ENCODE measurements around the gene REXO1.

The REXO1 gene

DNA sequence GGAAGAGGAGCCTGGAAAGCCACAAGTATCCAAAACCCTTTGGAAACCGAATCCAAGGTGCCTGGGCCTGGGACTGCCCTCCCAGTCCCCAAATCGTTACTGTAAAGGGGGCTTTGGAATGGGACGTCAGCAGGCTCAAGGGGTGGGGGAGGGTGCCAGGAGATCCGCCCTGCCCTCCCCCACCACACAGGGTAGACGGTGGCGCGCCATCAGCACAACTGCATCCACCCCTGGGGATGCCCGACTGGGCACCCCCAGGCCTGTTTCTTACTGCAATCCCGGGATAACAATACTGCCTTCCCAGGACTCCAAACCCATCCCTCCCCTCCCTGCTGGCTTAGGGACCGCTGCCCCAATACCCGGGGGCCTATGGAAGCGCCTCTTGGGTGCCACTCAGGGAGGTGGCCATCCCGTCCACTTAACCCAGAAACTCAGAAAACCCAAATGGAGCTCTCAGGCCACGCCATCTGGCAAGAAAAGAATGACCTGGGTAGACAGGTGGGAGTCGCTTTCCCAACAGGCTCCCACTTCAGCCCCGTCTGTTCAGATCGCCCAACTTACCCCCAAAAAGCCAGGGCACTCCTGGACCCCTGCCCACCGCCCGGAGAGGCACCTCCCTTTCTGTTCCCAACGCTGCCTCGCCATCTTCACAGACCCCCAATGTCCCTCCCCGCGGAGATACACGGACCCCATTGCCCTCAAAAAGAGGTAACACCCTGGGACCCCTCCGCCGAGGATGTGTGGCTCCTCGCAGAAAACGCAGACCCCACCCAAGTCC is 12.7 kb upstream of the REXO1 start:
- FAIRE-seq, result no peak
- TF ChIP-seq TAF1 (IDR thresholded peaks at IDR 0.05; ENCODE audit: low read depth, low read length) (no peak), SPI1 (IDR thresholded peaks at IDR 0.05; ENCODE audit: low read depth, low read length) (no peak), POLR2A (IDR thresholded peaks at IDR 0.05; ENCODE audit: low read depth, low read length) (no peak), POU2F2 (IDR thresholded peaks at IDR 0.05; ENCODE audit: low read depth, low read length) (no peak), POLR2AphosphoS5 (IDR thresholded peaks at IDR 0.05; ENCODE audit: low read depth, low read length) (no peak), PAX5 (IDR thresholded peaks at IDR 0.05; ENCODE audit: insufficient read depth, low read length, severe bottlenecking) (no peak)
- no peak for DNase-seq (ENCODE audit: insufficient read length, low spot score)

DNA sequence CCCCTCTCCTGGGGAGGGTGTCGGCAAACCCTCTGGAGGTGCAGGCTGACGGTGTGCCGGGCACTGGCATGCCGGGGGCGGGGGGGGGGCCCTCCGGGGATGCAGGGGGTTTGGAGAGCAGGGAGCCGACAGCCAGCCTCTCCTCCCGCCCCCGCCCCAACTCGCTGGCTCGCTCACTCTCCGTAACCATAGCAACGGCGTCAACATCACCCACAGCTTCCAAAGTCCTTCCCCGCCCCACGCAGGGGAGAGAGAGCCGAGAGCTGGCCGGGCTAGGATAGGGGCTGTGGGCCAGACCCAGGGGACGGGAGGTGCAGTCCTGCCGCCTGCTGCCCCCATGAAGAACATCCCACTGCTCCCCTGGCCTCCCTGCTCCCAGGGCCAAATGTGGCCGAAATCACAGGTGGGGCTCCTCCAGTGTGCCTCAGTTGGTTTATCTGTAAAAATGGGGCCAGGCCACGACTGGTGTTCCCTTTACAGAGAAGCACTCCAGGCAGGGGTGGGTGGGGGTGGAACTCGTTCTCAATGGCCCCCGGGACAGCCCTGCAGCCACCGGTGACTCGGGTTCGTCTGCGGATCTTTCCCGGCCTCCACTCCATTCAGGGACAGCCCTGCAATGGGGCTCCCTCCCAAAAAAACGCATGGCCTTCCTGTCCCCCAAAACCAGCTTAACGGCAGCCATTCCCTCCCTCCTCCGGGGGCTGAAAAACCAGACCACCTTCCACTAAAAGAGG is 11.9 kb upstream of the REXO1 start:
- DNase-seq (ENCODE audit: insufficient read length, low spot score), result no peak
- no peak for TF ChIP-seq POLR2AphosphoS5 (IDR thresholded peaks at IDR 0.05; ENCODE audit: low read depth, low read length)
- no peak for TF ChIP-seq PAX5 (IDR thresholded peaks at IDR 0.05; ENCODE audit: insufficient read depth, low read length, severe bottlenecking)
- TF ChIP-seq POU2F2 (IDR thresholded peaks at IDR 0.05; ENCODE audit: low read depth, low read length), result no peak
- TF ChIP-seq SPI1 (IDR thresholded peaks at IDR 0.05; ENCODE audit: low read depth, low read length), result no peak
- TF ChIP-seq POLR2A (IDR thresholded peaks at IDR 0.05; ENCODE audit: low read depth, low read length), result no peak
- no peak for TF ChIP-seq TAF1 (IDR thresholded peaks at IDR 0.05; ENCODE audit: low read depth, low read length)
- FAIRE-seq, result no peak

DNA sequence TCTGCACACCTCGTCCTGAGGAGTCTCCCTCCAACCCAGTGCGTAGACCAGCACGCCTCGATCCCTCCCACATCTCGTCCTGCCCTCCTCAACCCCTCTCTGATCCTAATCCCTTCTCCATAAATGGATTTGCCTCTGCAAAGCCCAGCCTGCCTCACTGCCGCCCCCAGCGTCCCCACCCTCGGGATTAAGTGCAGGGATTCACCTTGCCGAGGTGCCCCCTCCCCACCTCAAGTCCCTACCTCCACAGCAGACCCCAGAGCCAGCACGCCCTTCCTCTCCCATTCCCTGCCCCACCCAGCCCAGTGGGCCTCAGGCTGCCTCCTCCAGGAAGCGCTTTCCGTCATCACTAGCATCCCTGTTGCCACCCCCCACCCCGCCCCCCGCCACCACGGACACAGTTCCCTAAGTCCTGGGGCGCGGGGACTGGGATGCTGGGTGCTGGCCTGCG is 11.1 kb upstream of the REXO1 start:
- no peak for TF ChIP-seq POU2F2 (IDR thresholded peaks at IDR 0.05; ENCODE audit: low read depth, low read length)
- TF ChIP-seq TAF1 (IDR thresholded peaks at IDR 0.05; ENCODE audit: low read depth, low read length), result no peak
- TF ChIP-seq POLR2AphosphoS5 (IDR thresholded peaks at IDR 0.05; ENCODE audit: low read depth, low read length), result no peak
- TF ChIP-seq POLR2A (IDR thresholded peaks at IDR 0.05; ENCODE audit: low read depth, low read length), result no peak
- TF ChIP-seq SPI1 (IDR thresholded peaks at IDR 0.05; ENCODE audit: low read depth, low read length), result no peak
- TF ChIP-seq PAX5 (IDR thresholded peaks at IDR 0.05; ENCODE audit: insufficient read depth, low read length, severe bottlenecking), result no peak
- no peak for FAIRE-seq
- no peak for DNase-seq (ENCODE audit: insufficient read length, low spot score)

DNA sequence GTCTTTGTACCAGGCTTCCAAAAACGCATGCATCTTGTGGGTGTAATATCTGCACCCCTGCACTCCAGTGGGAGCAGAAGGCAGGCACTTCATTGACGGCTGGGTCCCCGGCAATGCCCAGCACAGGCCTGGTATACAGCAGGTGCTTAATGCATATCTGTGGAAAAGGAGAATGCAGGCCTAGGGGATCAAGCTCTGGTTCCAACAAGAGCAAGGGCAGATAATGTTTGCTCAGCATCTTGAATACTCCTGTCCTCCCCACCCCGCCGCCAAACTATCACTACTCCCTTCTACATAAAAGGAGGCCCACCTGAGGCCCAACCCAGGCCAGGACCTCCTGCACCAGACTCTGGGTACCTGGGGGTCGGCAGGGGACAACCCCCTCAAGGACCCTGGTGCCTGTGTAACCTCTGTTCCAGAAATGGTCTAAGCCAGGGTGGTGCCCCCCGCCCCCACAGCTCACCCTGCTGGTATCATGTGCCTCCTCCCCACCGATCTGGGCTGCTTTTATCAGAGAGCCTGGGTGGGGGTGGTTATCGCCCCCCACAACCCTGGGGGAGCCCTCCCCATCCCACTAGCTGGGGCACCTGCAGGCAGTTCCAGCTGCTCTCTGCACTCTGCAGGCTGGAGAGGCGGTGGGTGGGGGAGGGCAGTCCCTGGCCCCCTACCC is 10.3 kb upstream of the REXO1 start:
- no peak for FAIRE-seq
- TF ChIP-seq SPI1 (IDR thresholded peaks at IDR 0.05; ENCODE audit: low read depth, low read length) (no peak), PAX5 (IDR thresholded peaks at IDR 0.05; ENCODE audit: insufficient read depth, low read length, severe bottlenecking) (no peak), TAF1 (IDR thresholded peaks at IDR 0.05; ENCODE audit: low read depth, low read length) (no peak), POU2F2 (IDR thresholded peaks at IDR 0.05; ENCODE audit: low read depth, low read length) (no peak), POLR2A (IDR thresholded peaks at IDR 0.05; ENCODE audit: low read depth, low read length) (no peak), POLR2AphosphoS5 (IDR thresholded peaks at IDR 0.05; ENCODE audit: low read depth, low read length) (no peak)
- no peak for DNase-seq (ENCODE audit: insufficient read length, low spot score)

DNA sequence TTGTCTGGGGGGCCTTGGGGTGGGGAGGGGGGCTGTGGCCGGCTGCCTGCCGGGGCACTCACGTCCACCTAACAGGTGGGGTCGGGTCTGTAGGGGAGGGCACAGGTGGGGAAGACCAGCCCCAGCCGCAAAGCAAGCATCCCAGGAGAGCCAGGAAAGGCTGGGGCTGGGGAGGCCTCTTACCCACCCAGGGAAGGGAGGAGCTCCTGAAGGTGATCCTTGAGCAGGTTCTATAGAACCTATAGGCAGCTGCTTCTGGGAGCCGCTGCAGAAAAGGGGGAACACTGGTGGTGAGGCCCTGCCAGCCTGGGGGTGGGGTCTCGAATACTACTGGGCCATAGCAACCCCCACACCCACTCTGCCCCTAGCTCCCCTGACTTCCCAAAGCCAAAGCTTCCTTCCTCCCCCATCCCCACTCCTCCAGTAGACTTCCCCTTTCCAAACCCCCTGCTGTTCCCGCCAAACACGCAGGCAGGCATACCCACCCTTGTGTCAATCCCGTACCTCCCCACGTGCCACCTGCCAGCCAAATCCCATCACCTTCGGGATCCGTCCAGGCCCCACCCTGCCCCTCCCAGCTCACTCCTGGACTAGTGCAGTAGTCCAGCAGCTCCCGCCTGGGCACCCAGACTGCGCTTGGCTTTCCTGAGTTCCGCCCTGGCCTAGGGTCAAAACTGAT is 9.5 kb upstream of the REXO1 start:
- DNase-seq (ENCODE audit: insufficient read length, low spot score), result no peak
- TF ChIP-seq POLR2A (IDR thresholded peaks at IDR 0.05; ENCODE audit: low read depth, low read length) (no peak), PAX5 (IDR thresholded peaks at IDR 0.05; ENCODE audit: insufficient read depth, low read length, severe bottlenecking) (no peak), POLR2AphosphoS5 (IDR thresholded peaks at IDR 0.05; ENCODE audit: low read depth, low read length) (no peak), TAF1 (IDR thresholded peaks at IDR 0.05; ENCODE audit: low read depth, low read length) (no peak), POU2F2 (IDR thresholded peaks at IDR 0.05; ENCODE audit: low read depth, low read length) (no peak), SPI1 (IDR thresholded peaks at IDR 0.05; ENCODE audit: low read depth, low read length) (no peak)
- no peak for FAIRE-seq

DNA sequence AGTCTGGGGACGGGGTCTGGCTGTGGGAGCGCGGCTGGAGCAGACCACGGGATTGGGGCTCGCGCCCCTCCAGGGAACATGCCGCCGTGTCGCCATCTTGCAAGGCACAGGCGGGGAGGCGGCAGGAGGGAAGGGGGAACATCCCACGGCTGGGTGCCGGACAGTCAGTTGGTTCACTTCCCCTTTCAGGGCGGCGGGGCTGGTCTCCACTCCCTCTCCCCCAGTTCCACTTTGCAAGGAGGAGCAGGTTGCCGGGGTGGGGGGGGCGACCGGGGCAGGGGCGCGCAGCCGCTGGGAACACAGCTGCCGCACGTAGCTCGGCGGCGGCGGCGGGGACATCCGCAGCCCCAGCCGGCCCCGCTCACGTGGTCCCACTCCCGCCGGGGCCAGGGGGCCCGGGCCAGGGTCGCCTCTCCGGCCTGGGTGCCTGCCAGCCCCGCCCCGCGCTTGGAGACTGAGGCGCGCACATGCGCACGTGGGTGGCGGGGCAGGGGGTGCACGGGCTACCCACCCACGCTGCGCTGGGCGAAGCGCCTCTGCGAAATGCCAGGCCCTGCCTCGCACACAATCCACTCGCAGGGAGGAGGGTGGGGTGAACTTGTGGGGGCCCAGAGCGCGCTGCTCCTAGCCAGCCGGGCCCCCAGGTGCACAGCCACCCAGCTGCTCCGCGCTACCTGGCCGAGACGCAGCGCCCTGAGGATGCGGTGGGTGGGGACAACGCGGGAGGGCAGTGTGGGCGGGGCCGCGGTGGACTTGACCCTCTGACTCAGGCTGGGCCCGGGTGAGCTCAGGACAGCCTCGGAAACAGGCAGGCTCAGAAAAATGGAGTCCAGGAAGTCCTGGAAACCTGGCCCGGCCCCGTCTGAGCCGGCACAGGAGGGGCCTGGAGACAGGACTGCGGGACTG is 8.7 kb upstream of the REXO1 start:
- 0 out of 2 replicates have a peak, but pooled peaks have one; percentile 20 for TF ChIP-seq TAF1 (IDR thresholded peaks at IDR 0.05; ENCODE audit: low read depth, low read length)
- TF ChIP-seq SPI1 (IDR thresholded peaks at IDR 0.05; ENCODE audit: low read depth, low read length), result peak; percentile 92
- TF ChIP-seq POLR2AphosphoS5 (IDR thresholded peaks at IDR 0.05; ENCODE audit: low read depth, low read length), result no peak
- FAIRE-seq (peak; percentile 87), DNase-seq (ENCODE audit: insufficient read length, low spot score) (peak; percentile 80)

DNA sequence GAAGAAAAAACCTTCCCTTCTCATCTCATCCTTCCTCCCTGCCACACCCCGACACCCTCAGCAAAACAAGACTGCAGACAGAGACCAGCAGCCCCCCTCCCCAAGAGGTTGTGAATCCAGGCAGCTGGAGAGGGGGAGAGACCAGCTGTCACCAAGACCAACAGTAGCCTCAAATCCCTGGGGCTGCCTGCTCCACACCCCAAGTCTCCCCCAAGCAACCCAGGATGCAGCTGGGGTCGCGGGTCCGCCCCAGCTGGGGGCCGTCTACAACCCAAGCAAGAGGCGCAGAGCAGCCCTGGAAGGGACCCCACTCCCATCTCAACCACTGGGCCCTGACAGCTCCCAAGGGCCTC is 8.0 kb upstream of the REXO1 start:
- TF ChIP-seq TAF1 (IDR thresholded peaks at IDR 0.05; ENCODE audit: low read depth, low read length), result no peak
- TF ChIP-seq PAX5 (IDR thresholded peaks at IDR 0.05; ENCODE audit: insufficient read depth, low read length, severe bottlenecking), result no peak
- TF ChIP-seq POU2F2 (IDR thresholded peaks at IDR 0.05; ENCODE audit: low read depth, low read length), result no peak
- TF ChIP-seq POLR2A (IDR thresholded peaks at IDR 0.05; ENCODE audit: low read depth, low read length), result no peak; the same call in 1 of the 2 replicates
- TF ChIP-seq SPI1 (IDR thresholded peaks at IDR 0.05; ENCODE audit: low read depth, low read length), result no peak
- TF ChIP-seq POLR2AphosphoS5 (IDR thresholded peaks at IDR 0.05; ENCODE audit: low read depth, low read length), result no peak
- DNase-seq (ENCODE audit: insufficient read length, low spot score) (no peak), FAIRE-seq (no peak)

DNA sequence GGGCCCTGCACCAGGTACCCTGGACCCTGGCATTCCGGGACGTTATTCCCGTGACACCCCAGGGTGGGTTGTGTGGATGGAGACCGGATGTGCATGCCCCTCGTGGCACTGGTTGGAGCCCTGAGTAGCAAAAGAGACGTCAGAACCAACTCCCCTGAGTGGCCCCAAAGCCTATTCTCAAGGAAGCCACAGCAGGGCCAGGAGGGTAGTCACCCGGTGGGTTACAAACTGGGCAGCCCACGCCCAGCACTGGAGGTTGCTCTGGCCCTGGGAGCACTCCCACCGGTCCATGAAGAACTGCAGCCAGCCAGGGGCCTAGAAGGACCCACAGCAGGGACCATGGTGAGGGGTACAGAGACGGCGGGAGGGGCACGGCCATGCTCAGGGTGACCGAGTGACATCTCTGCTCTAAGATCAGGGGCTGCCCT is 7.6 kb upstream of the REXO1 start:
- TF ChIP-seq TAF1 (IDR thresholded peaks at IDR 0.05; ENCODE audit: low read depth, low read length), result no peak
- TF ChIP-seq SPI1 (IDR thresholded peaks at IDR 0.05; ENCODE audit: low read depth, low read length), result no peak
- TF ChIP-seq PAX5 (IDR thresholded peaks at IDR 0.05; ENCODE audit: insufficient read depth, low read length, severe bottlenecking), result no peak
- TF ChIP-seq POU2F2 (IDR thresholded peaks at IDR 0.05; ENCODE audit: low read depth, low read length), result no peak
- TF ChIP-seq POLR2AphosphoS5 (IDR thresholded peaks at IDR 0.05; ENCODE audit: low read depth, low read length), result no peak
- no peak for TF ChIP-seq POLR2A (IDR thresholded peaks at IDR 0.05; ENCODE audit: low read depth, low read length)
- DNase-seq (ENCODE audit: insufficient read length, low spot score), result no peak
- no peak for FAIRE-seq

Measured in GM12891 (cell line).